Measurements from ENCODE around the gene ATP9B. TPM values are rescaled to one million over a fixed set of nuclear protein-coding genes. Genes with fewer than 3 reads are reported as not detected.

Gene ATP9B
- total and polyA plus RNA-seq, 3 donors from 2014 or later: 32.4 to 113 (median 78.2) TPM

DNA sequence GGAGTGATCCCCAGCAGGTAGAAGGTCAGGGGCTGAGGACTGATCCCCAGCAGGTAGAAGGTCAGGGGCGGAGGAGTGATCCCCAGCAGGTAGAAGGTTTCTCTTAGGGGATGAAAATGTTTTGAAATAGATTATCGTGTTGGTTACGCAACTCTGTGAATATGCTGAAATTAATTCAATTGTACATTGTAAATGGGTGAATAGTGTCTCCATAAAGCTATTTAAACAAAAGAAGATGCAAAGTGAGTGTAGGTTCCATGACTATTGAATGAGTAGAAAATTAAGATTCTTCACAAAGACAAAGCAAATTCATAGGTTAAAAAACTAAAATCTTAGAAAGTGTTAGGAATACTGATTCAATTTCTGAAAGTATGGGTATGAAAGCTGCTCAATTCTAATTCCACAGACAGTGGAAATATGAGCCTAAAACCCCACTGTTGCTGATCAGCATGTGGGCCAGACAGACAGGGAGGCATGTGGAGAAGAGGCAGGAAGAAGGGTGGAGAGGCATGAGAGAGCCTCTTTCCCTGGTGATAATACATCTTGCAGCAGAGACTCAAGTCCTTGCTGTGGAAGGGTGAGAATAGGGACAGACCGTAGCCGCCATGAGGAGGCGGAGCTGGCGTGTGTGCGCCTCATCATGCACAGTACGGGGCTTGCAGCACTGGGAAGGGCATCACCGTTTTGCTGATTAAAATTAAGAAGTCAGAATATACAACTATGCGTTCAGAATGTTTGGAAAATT lies 240.6 kb downstream of the ATP9B start:
- H3K27me3 ChIP-seq: no peaks in the 10 kb centered on the region
- H3K36me3 ChIP-seq (ENCODE audit: low read depth, missing control alignments): no peaks in the 10 kb centered on the region
- WGBS, 2 donors: 88 to 92% methylated on average over 11 of the region's 11 CpGs
- H3K4me3 ChIP-seq: no peak overlapping the region
- intact Hi-C loops (cut with DNase I; ENCODE audit: low total_unique reads): no loop called here
- TF ChIP-seq, protein P1, sequence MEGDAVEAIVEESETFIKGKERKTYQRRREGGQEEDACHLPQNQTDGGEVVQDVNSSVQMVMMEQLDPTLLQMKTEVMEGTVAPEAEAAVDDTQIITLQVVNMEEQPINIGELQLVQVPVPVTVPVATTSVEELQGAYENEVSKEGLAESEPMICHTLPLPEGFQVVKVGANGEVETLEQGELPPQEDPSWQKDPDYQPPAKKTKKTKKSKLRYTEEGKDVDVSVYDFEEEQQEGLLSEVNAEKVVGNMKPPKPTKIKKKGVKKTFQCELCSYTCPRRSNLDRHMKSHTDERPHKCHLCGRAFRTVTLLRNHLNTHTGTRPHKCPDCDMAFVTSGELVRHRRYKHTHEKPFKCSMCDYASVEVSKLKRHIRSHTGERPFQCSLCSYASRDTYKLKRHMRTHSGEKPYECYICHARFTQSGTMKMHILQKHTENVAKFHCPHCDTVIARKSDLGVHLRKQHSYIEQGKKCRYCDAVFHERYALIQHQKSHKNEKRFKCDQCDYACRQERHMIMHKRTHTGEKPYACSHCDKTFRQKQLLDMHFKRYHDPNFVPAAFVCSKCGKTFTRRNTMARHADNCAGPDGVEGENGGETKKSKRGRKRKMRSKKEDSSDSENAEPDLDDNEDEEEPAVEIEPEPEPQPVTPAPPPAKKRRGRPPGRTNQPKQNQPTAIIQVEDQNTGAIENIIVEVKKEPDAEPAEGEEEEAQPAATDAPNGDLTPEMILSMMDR (IDR thresholded peaks at IDR 0.05): no peak
- no peak for TF ChIP-seq POLR2A (IDR thresholded peaks at IDR 0.05)
- no peak for DNase-seq
- H3K27ac ChIP-seq: no peak overlapping the region
- H3K4me1 ChIP-seq: no peaks in the 10 kb centered on the region
- no peaks in the 10 kb centered on the region for H3K9me3 ChIP-seq

DNA sequence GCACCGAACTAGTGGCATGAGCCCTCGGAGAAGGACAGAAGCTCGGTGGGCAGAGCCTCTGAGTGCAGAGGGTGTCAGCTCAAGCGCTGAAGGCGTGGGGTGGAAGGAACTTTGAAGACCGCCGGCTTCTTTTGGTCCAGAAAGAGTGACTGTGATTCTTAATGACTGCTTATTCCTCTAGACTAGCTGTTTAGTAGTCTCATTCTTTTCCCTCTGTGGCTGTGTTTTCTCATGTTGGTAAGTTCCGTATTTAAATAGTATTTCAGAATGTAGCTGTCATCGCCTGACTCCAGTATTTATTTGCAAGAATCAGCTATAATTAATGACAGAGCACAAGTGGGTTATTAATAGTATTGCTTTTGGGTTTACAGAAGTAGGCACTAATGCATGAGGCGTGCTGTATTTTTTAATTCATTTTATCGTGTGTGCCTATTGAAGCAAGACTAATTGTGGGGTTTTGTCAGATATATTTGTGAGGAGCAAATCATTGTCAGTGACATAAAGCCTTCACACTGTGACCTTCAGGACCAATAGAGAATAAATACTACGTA lies 245.7 kb downstream of the ATP9B start:
- intact Hi-C loops (cut with DNase I; ENCODE audit: low total_unique reads): no loop called here
- Histone ChIP-seq H3K36me3 (ENCODE audit: low read depth, missing control alignments) (no peaks in the 10 kb centered on the region), H3K4me1 (no peaks in the 10 kb centered on the region), H3K4me3 (no peak overlapping the region), H3K9me3 (no peaks in the 10 kb centered on the region), H3K27ac (no peak overlapping the region), H3K27me3 (no peaks in the 10 kb centered on the region)
- no peak for TF ChIP-seq POLR2A (IDR thresholded peaks at IDR 0.05)
- TF ChIP-seq, protein P1 (IDR thresholded peaks at IDR 0.05): no peak
- 94 to 97% methylated on average over 12 of the region's 12 CpGs for WGBS, 2 donors
- no peak for DNase-seq

DNA sequence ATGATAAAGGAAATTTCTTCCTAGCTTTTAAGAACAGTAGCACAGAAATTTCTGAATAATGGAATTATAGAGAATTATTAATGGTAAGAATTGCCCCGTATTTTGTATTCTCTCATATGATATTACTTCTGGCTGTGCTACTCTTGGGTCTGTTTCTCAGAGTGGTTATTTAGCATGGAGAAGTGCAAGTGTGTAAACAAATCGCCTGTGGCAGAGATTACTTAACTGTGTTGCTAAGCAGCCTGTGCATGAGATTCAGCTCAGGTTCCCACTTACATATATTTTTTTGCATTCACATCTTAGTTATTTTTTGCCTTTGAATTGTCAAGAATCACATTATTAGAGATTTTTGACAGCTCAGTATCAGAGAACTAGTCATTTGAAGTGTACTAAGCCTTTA lies 246.4 kb downstream of the ATP9B start:
- DNase-seq: no peak
- Histone ChIP-seq H3K27ac (no peak overlapping the region), H3K36me3 (ENCODE audit: low read depth, missing control alignments) (no peaks in the 10 kb centered on the region), H3K27me3 (no peaks in the 10 kb centered on the region), H3K4me3 (no peak overlapping the region), H3K9me3 (no peaks in the 10 kb centered on the region), H3K4me1 (no peaks in the 10 kb centered on the region)
- TF ChIP-seq, protein P1 (IDR thresholded peaks at IDR 0.05): no peak
- no peak for TF ChIP-seq POLR2A (IDR thresholded peaks at IDR 0.05)
- intact Hi-C loops (cut with DNase I; ENCODE audit: low total_unique reads): no loop called here
- WGBS, 2 donors: 94 to 96% methylated on average over 2 of the region's 2 CpGs

DNA sequence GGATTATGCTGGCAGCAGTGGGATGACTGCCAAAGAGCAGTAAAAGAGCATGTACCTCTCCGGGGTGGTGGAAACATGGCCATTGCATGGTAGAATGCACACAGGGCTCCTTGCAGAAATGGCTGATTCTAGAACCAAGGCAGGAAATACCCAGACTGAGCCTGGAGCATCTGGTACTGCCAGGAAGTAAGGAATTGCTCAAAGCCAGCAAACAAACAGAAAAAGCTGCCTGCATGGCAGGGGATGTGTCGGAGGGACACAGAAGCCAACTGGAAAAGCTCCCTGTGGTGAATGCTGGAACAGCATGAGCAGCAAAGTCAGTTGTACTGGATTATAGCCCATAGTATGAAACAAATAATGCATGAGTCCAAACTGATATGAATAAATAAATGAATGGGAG lies 248.5 kb downstream of the ATP9B start:
- intact Hi-C loops (cut with DNase I; ENCODE audit: low total_unique reads): no loop called here
- H3K27me3 ChIP-seq: no peaks in the 10 kb centered on the region
- WGBS, 2 donors: 90 to 98% methylated on average over 2 of the region's 2 CpGs
- no peak overlapping the region for H3K27ac ChIP-seq
- H3K36me3 ChIP-seq (ENCODE audit: low read depth, missing control alignments): no peaks in the 10 kb centered on the region
- no peak for DNase-seq
- no peak for TF ChIP-seq POLR2A (IDR thresholded peaks at IDR 0.05)
- TF ChIP-seq, protein P1 (IDR thresholded peaks at IDR 0.05): no peak
- no peaks in the 10 kb centered on the region for H3K4me1 ChIP-seq
- no peaks in the 10 kb centered on the region for H3K9me3 ChIP-seq
- no peak overlapping the region for H3K4me3 ChIP-seq
